Non-pigmented ciliary epithelial cell (primary cell): ENCODE data around the gene KRI1.

Experiments used
- DNase-seq: peaks from one replicate; pipeline ENCODE4 v3.0.0-alpha.2; 2010; ENCODE audit warnings: low read depth

The KRI1 gene

GRCh38 chr19:10565567-10566407, at the start of gene KRI1:
TSS of gene KRI1 (minus strand) at chr19:10566010. CDS start at chr19:10565999, 11 bp downstream.
- peak; percentile 84 for DNase-seq

- no peak for DNase-seq
Measured at GRCh38 chr19:10612499-10613119, 46.8 kb upstream of the KRI1 start.

- DNase-seq: no peak
Measured at GRCh38 chr19:10611907-10612306, 46.1 kb upstream of the KRI1 start.

- no peak for DNase-seq
Measured at GRCh38 chr19:10604460-10604980, 38.7 kb upstream of the KRI1 start.

- no peak for DNase-seq
Measured at GRCh38 chr19:10603873-10604459, 38.2 kb upstream of the KRI1 start.

- DNase-seq: no peak
Measured at GRCh38 chr19:10603084-10603872, 37.5 kb upstream of the KRI1 start.

- DNase-seq: no peak
Measured at GRCh38 chr19:10602330-10603083, 36.7 kb upstream of the KRI1 start.

- DNase-seq: no peak
Measured at GRCh38 chr19:10601999-10602329, 36.2 kb upstream of the KRI1 start.

GRCh38 chr19:10600149-10600548, 34.3 kb upstream of the KRI1 start:
- no peak for DNase-seq

- no peak for DNase-seq
Measured at GRCh38 chr19:10593820-10594637, 28.2 kb upstream of the KRI1 start.

GRCh38 chr19:10593148-10593547, 27.3 kb upstream of the KRI1 start:
- no peak for DNase-seq

- no peak for DNase-seq
Measured at GRCh38 chr19:10587839-10588150, 22.0 kb upstream of the KRI1 start.

GRCh38 chr19:10587022-10587838, 21.4 kb upstream of the KRI1 start, which contains the start of gene AP1M2:
TSS of gene AP1M2 (minus strand) at chr19:10587312. CDS start at chr19:10587231, 81 bp downstream.
- no peak for DNase-seq

- DNase-seq: no peak
Measured at GRCh38 chr19:10586396-10586795, 20.6 kb upstream of the KRI1 start.

GRCh38 chr19:10583036-10583776, 17.4 kb upstream of the KRI1 start:
- no peak for DNase-seq

GRCh38 chr19:10582091-10582490, 16.3 kb upstream of the KRI1 start:
- no peak for DNase-seq

- DNase-seq: peak; percentile 66
Measured at GRCh38 chr19:10580979-10581631, 15.3 kb upstream of the KRI1 start.

GRCh38 chr19:10577951-10578350, 12.1 kb upstream of the KRI1 start:
- no peak for DNase-seq
